Measurements from ENCODE around the gene KAT8.

KAT8 gene

GRCh38 chr16:31117384-31118222 is at the start of gene KAT8:
TSS of gene KAT8 (plus strand) at chr16:31117664. CDS start at chr16:31117682, 18 bp downstream.
- peaks cover 27% of the 10 kb centered on the region for H3K36me3 Mint-ChIP-seq (ENCODE audit: insufficient read depth)
- peak within 1 kb of the TSS; percentile 58 for H3K27ac Mint-ChIP-seq (ENCODE audit: low read depth)
- H3K4me3 Mint-ChIP-seq: peak within 1 kb of the TSS; percentile 73
- H3K9me3 Mint-ChIP-seq: no peaks in the 10 kb centered on the region
- peaks cover 11% of the 10 kb centered on the region for H3K4me1 Mint-ChIP-seq
- peak; percentile 92 to 96 for DNase-seq (ENCODE audit: low spot score in 2 of 2)
- no peaks in the 10 kb centered on the region for H3K27me3 Mint-ChIP-seq
- ATAC-seq (replicated peaks; ENCODE audit: extremely low read depth, poor library complexity, severe bottlenecking): peak; percentile 96

GRCh38 chr16:31071861-31072260 is 45.6 kb upstream of the KAT8 start:
- Mint-ChIP-seq H3K9me3 (no peaks in the 10 kb centered on the region), H3K4me1 (peaks cover 49% of the 10 kb centered on the region), H3K4me3 (peak overlapping the region; percentile 87), H3K36me3 (ENCODE audit: insufficient read depth) (peaks cover 13% of the 10 kb centered on the region), H3K27ac (ENCODE audit: low read depth) (peak overlapping the region; percentile 94), H3K27me3 (no peaks in the 10 kb centered on the region)
- DNase-seq (ENCODE audit: low spot score in 2 of 2) (no peak), ATAC-seq (replicated peaks; ENCODE audit: extremely low read depth, poor library complexity, severe bottlenecking) (no peak)

- no peaks in the 10 kb centered on the region for H3K27me3 Mint-ChIP-seq
- peaks cover 48% of the 10 kb centered on the region for H3K4me1 Mint-ChIP-seq
- no peak for ATAC-seq (replicated peaks; ENCODE audit: extremely low read depth, poor library complexity, severe bottlenecking)
- DNase-seq (ENCODE audit: low spot score in 2 of 2): no peak
- peaks cover 20% of the 10 kb centered on the region for H3K36me3 Mint-ChIP-seq (ENCODE audit: insufficient read depth)
- H3K9me3 Mint-ChIP-seq: no peaks in the 10 kb centered on the region
- peak overlapping the region; percentile 87 for H3K4me3 Mint-ChIP-seq
- peak overlapping the region; percentile 94 for H3K27ac Mint-ChIP-seq (ENCODE audit: low read depth)
Observed at GRCh38 chr16:31072540-31073141, 44.8 kb upstream of the KAT8 start.

GRCh38 chr16:31073142-31073969 is 44.1 kb upstream of the KAT8 start:
- Mint-ChIP-seq H3K27me3 (no peaks in the 10 kb centered on the region), H3K27ac (ENCODE audit: low read depth) (peak overlapping the region; percentile 94), H3K36me3 (ENCODE audit: insufficient read depth) (peaks cover 24% of the 10 kb centered on the region), H3K9me3 (no peaks in the 10 kb centered on the region), H3K4me3 (peak overlapping the region; percentile 87), H3K4me1 (peaks cover 43% of the 10 kb centered on the region)
- DNase-seq (ENCODE audit: low spot score in 2 of 2) (peak; percentile 68 to 72), ATAC-seq (replicated peaks; ENCODE audit: extremely low read depth, poor library complexity, severe bottlenecking) (peak; percentile 55)

- ATAC-seq (replicated peaks; ENCODE audit: extremely low read depth, poor library complexity, severe bottlenecking) (peak; percentile 87), DNase-seq (ENCODE audit: low spot score in 2 of 2) (peak; percentile 92 to 97)
- Mint-ChIP-seq H3K4me3 (peak within 1 kb of the TSS; percentile 87), H3K9me3 (no peaks in the 10 kb centered on the region), H3K36me3 (ENCODE audit: insufficient read depth) (peaks cover 24% of the 10 kb centered on the region), H3K4me1 (peaks cover 40% of the 10 kb centered on the region), H3K27ac (ENCODE audit: low read depth) (peak within 1 kb of the TSS; percentile 94), H3K27me3 (no peaks in the 10 kb centered on the region)
Observed at GRCh38 chr16:31073970-31074813, 43.3 kb upstream of the KAT8 start, which contains the start of the genes ZNF646 and ZNF668. TSS of gene ZNF646 (plus strand) at chr16:31074422. CDS start at chr16:31076325, 1,903 bp downstream. TSS of gene ZNF668 (minus strand) at chr16:31074240. CDS start at chr16:31064459, 9,781 bp downstream.

- no peak for DNase-seq (ENCODE audit: low spot score in 2 of 2)
- Mint-ChIP-seq H3K9me3 (no peaks in the 10 kb centered on the region), H3K27me3 (no peaks in the 10 kb centered on the region), H3K4me3 (peak overlapping the region; percentile 87), H3K27ac (ENCODE audit: low read depth) (peak overlapping the region; percentile 94), H3K4me1 (peaks cover 35% of the 10 kb centered on the region), H3K36me3 (ENCODE audit: insufficient read depth) (peaks cover 24% of the 10 kb centered on the region)
- no peak for ATAC-seq (replicated peaks; ENCODE audit: extremely low read depth, poor library complexity, severe bottlenecking)
Observed at GRCh38 chr16:31074814-31075183, 42.7 kb upstream of the KAT8 start.

- Mint-ChIP-seq H3K27me3 (no peaks in the 10 kb centered on the region), H3K36me3 (ENCODE audit: insufficient read depth) (peaks cover 27% of the 10 kb centered on the region), H3K9me3 (no peaks in the 10 kb centered on the region), H3K27ac (ENCODE audit: low read depth) (no peak overlapping the region), H3K4me3 (peak overlapping the region; percentile 27), H3K4me1 (peaks cover 35% of the 10 kb centered on the region)
- DNase-seq (ENCODE audit: low spot score in 2 of 2) (no peak), ATAC-seq (replicated peaks; ENCODE audit: extremely low read depth, poor library complexity, severe bottlenecking) (no peak)
Observed at GRCh38 chr16:31076319-31076718, 41.1 kb upstream of the KAT8 start.

GRCh38 chr16:31077024-31077423 is 40.4 kb upstream of the KAT8 start:
- no peaks in the 10 kb centered on the region for H3K27me3 Mint-ChIP-seq
- peak overlapping the region; percentile 59 for H3K27ac Mint-ChIP-seq (ENCODE audit: low read depth)
- no peak overlapping the region for H3K4me3 Mint-ChIP-seq
- H3K4me1 Mint-ChIP-seq: peaks cover 31% of the 10 kb centered on the region
- DNase-seq (ENCODE audit: low spot score in 2 of 2): no peak
- ATAC-seq (replicated peaks; ENCODE audit: extremely low read depth, poor library complexity, severe bottlenecking): no peak
- H3K9me3 Mint-ChIP-seq: no peaks in the 10 kb centered on the region
- H3K36me3 Mint-ChIP-seq (ENCODE audit: insufficient read depth): peaks cover 27% of the 10 kb centered on the region

GRCh38 chr16:31077592-31078396 is 39.7 kb upstream of the KAT8 start:
- Mint-ChIP-seq H3K4me3 (no peak overlapping the region), H3K9me3 (no peaks in the 10 kb centered on the region), H3K36me3 (ENCODE audit: insufficient read depth) (peaks cover 24% of the 10 kb centered on the region), H3K27me3 (no peaks in the 10 kb centered on the region), H3K27ac (ENCODE audit: low read depth) (no peak overlapping the region), H3K4me1 (peaks cover 28% of the 10 kb centered on the region)
- DNase-seq (ENCODE audit: low spot score in 2 of 2): no peak
- no peak for ATAC-seq (replicated peaks; ENCODE audit: extremely low read depth, poor library complexity, severe bottlenecking)

GRCh38 chr16:31078597-31079341 is 38.7 kb upstream of the KAT8 start:
- no peak overlapping the region for H3K27ac Mint-ChIP-seq (ENCODE audit: low read depth)
- H3K27me3 Mint-ChIP-seq: no peaks in the 10 kb centered on the region
- DNase-seq (ENCODE audit: low spot score in 2 of 2) (no peak), ATAC-seq (replicated peaks; ENCODE audit: extremely low read depth, poor library complexity, severe bottlenecking) (no peak)
- no peak overlapping the region for H3K4me3 Mint-ChIP-seq
- H3K36me3 Mint-ChIP-seq (ENCODE audit: insufficient read depth): peaks cover 22% of the 10 kb centered on the region
- H3K4me1 Mint-ChIP-seq: peaks cover 25% of the 10 kb centered on the region
- no peaks in the 10 kb centered on the region for H3K9me3 Mint-ChIP-seq
